Trophoblast cell (in vitro differentiated cells and primary cell): ENCODE results near the gene SPP1.
A peak's percentile ranks its signal among the peaks of the same experiment; 100 is the strongest.

Experiments
- DNase-seq, 2 donors: peaks; one replicate each; pipeline ENCODE4 v3.0.0-alpha.2; 2016
- H2AFZ ChIP-seq: 2 replicates; pipeline ENCODE4 v1.6.1; 2013; ENCODE audit warnings: low read length, moderate library complexity, mild to moderate bottlenecking; ENCODE audit not compliant: insufficient read depth, poor library complexity
- H2AK5ac ChIP-seq: 2 replicates; pipeline ENCODE4 v1.6.1; 2013; ENCODE audit warnings: mild to moderate bottlenecking, low read length
- H2BK120ac ChIP-seq: 2 replicates; pipeline ENCODE4 v1.6.1; 2013; ENCODE audit warnings: low read length, mild to moderate bottlenecking, moderate library complexity; ENCODE audit not compliant: insufficient read depth, poor library complexity
- H2BK12ac ChIP-seq: 2 replicates; pipeline ENCODE4 v1.6.1; 2013; ENCODE audit warnings: mild to moderate bottlenecking, low read length, moderate library complexity
- H2BK5ac ChIP-seq: 2 replicates; pipeline ENCODE4 v1.6.1; 2013; ENCODE audit warnings: low read length, low read depth, moderate library complexity, mild to moderate bottlenecking; ENCODE audit not compliant: poor library complexity
- H3K14ac ChIP-seq: 2 replicates; pipeline ENCODE4 v1.6.1; 2013; ENCODE audit warnings: mild to moderate bottlenecking, low read length
- H3K18ac ChIP-seq: 2 replicates; pipeline ENCODE4 v1.6.1; 2013; ENCODE audit warnings: mild to moderate bottlenecking, low read length
- H3K23ac ChIP-seq: 2 replicates; pipeline ENCODE4 v1.6.1; 2013; ENCODE audit warnings: low read length
- H3K27ac ChIP-seq: 2 replicates; pipeline ENCODE4 v1.5.1; 2013; ENCODE audit warnings: low read depth, mild to moderate bottlenecking, inconsistent platforms, low read length, moderate library complexity
- H3K27me3 ChIP-seq: 2 replicates; pipeline ENCODE4 v1.6.1; 2013; ENCODE audit warnings: inconsistent platforms, mild to moderate bottlenecking, low read length, moderate library complexity; ENCODE audit not compliant: insufficient read depth
- H3K36me3 ChIP-seq, 2 experiments: 1 replicate in 1 of 2; 2 replicates in 1 of 2; pipeline ENCODE4 v1.6.1; 2013; ENCODE audit warnings: low read length in 2 of 2, mild to moderate bottlenecking in 2 of 2, moderate library complexity in 1 of 2; ENCODE audit not compliant: insufficient read depth in 2 of 2, control insufficient read depth in 1 of 2
- H3K4ac ChIP-seq: 2 replicates; pipeline ENCODE4 v1.6.1; 2013; ENCODE audit warnings: low read depth, mild to moderate bottlenecking, low read length, moderate library complexity
- H3K4me1 ChIP-seq, 2 experiments: 1 replicate in 1 of 2; 2 replicates in 1 of 2; pipeline ENCODE4 v1.6.1; 2013; ENCODE audit warnings: low read length in 2 of 2, mild to moderate bottlenecking in 2 of 2, moderate library complexity in 1 of 2; ENCODE audit not compliant: insufficient read depth in 2 of 2, control insufficient read depth in 1 of 2
- H3K4me2 ChIP-seq: 2 replicates; pipeline ENCODE4 v1.6.1; 2013; ENCODE audit warnings: inconsistent platforms, mild to moderate bottlenecking, low read length, moderate library complexity
- H3K4me3 ChIP-seq: 2 replicates; pipeline ENCODE4 v1.5.1; 2013; ENCODE audit warnings: mild to moderate bottlenecking, low read depth, low read length, inconsistent platforms
- H3K79me1 ChIP-seq: one replicate; pipeline ENCODE4 v1.6.1; 2013; ENCODE audit warnings: low read length
- H3K79me2 ChIP-seq: 2 replicates; pipeline ENCODE4 v1.6.1; 2013; ENCODE audit warnings: low read length, mild to moderate bottlenecking; ENCODE audit not compliant: control insufficient read depth, insufficient read depth, poor library complexity
- H3K9ac ChIP-seq: 2 replicates; pipeline ENCODE4 v1.6.1; 2013; ENCODE audit warnings: mild to moderate bottlenecking, low read length
- H3K9me3 ChIP-seq: 2 replicates; pipeline ENCODE4 v1.6.1; 2013; ENCODE audit warnings: low read depth, mild to moderate bottlenecking, control low read depth, inconsistent platforms, low read length; ENCODE audit not compliant: insufficient read depth
- H4K12ac ChIP-seq: 2 replicates; pipeline ENCODE4 v1.6.1; 2013; ENCODE audit warnings: low read depth, mild to moderate bottlenecking, low read length, moderate library complexity
- H4K8ac ChIP-seq: 2 replicates; pipeline ENCODE4 v1.6.1; 2013; ENCODE audit warnings: low read depth, mild to moderate bottlenecking, low read length, moderate library complexity
- H4K91ac ChIP-seq: one replicate; pipeline ENCODE4 v1.6.1; 2013; ENCODE audit warnings: low read depth, mild to moderate bottlenecking, low read length, moderate library complexity
- WGBS: extraction: QIAGEN DNeasy Blood & Tissue Kit; methylation state at CpG from one replicate; pipeline ENCODE4 v1.1.7; 2013; ENCODE audit warnings: missing lambda C conversion rate; ENCODE audit not compliant: insufficient read length, insufficient coverage; ENCODE audit errors: extremely low coverage; 5-methylcytosine and 5-hydroxymethylcytosine counted together

The SPP1 gene

DNA sequence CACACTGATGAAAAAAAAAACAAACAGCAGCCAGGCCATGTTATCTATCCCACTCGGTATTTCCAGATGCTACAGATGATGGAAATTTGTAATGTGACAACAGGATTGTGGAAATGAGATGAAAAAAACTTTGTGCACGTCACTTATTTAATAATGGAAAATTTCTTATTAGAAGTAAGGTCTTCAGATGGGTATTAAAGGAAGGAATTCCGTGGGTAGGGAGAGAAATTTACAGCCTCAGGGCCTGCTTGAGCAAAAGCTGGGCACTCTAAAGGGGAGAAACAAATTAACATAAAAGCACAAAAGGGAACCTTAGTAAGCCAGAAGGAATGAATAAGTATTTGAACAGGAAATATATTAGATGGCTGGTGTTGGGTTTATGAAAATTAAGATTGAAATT is 27.7 kb downstream of the SPP1 start:
- Histone ChIP-seq H3K18ac (no peak overlapping the region), H3K4me3 (no peak overlapping the region), H3K27ac (no peak overlapping the region), H3K4ac (no peak overlapping the region), H2BK5ac (no peak overlapping the region), H4K12ac (no peak overlapping the region), H2BK12ac (no peak overlapping the region), H2AK5ac (no peak overlapping the region), H3K79me1 (peaks cover 5% of the 10 kb centered on the region), H3K23ac (no peak overlapping the region), H3K79me2 (peaks cover 5% of the 10 kb centered on the region), H2BK120ac (no peak overlapping the region), H3K27me3 (no peaks in the 10 kb centered on the region), H3K14ac (no peak overlapping the region), H3K36me3 (no peaks in the 10 kb centered on the region), H3K4me2 (no peak overlapping the region), H4K8ac (no peak overlapping the region), H3K9me3 (no peaks in the 10 kb centered on the region), H3K9ac (no peak overlapping the region), H2AFZ (no peak overlapping the region), H4K91ac (no peak overlapping the region), H3K4me1 (peaks cover 2 to 3% of the 10 kb centered on the region in 2 experiments)
- no CpG with 5 or more reads among the region's 3 CpGs for WGBS
- DNase-seq, result peak; percentile 40 to 70

DNA sequence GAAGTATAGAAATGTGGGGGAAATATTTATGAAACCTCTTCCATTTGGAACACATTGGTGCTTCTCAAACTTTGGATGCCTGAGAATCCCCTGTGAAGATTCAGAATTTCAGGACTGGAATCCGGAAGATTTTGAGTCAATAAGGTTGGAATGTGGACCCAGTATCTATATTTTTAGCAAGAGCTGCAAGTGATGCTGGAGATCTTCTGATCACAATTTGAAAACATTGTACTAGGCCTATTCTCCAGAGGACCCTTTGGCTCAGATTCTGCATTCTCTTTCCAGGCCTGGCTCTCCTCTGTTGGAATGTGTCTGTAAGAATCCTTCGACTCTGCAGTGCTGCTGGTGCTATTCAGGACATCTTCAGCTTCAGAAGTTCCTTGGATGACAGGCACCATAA is 29.6 kb downstream of the SPP1 start:
- H3K9me3 ChIP-seq, result no peaks in the 10 kb centered on the region
- no peak overlapping the region for H3K27ac ChIP-seq
- no peak overlapping the region for H3K9ac ChIP-seq
- no peak overlapping the region for H3K23ac ChIP-seq
- no peaks in the 10 kb centered on the region for H3K36me3 ChIP-seq
- no peak overlapping the region for H2AK5ac ChIP-seq
- no peak overlapping the region for H3K14ac ChIP-seq
- no peak overlapping the region for H2AFZ ChIP-seq
- no peak overlapping the region for H3K4ac ChIP-seq
- no peak overlapping the region for H2BK5ac ChIP-seq
- no CpG with 5 or more reads among the region's 2 CpGs for WGBS
- no peak overlapping the region for H4K8ac ChIP-seq
- H3K4me3 ChIP-seq, result no peak overlapping the region
- peaks cover 2 to 3% of the 10 kb centered on the region in 2 experiments for H3K4me1 ChIP-seq
- H4K12ac ChIP-seq, result no peak overlapping the region
- H3K4me2 ChIP-seq, result no peak overlapping the region
- no peak overlapping the region for H4K91ac ChIP-seq
- H3K79me2 ChIP-seq, result peaks cover 5% of the 10 kb centered on the region
- H2BK12ac ChIP-seq, result no peak overlapping the region
- H2BK120ac ChIP-seq, result no peak overlapping the region
- H3K18ac ChIP-seq, result no peak overlapping the region
- H3K27me3 ChIP-seq, result no peaks in the 10 kb centered on the region
- H3K79me1 ChIP-seq, result peaks cover 7% of the 10 kb centered on the region
- DNase-seq, result peak; percentile 43 to 76

DNA sequence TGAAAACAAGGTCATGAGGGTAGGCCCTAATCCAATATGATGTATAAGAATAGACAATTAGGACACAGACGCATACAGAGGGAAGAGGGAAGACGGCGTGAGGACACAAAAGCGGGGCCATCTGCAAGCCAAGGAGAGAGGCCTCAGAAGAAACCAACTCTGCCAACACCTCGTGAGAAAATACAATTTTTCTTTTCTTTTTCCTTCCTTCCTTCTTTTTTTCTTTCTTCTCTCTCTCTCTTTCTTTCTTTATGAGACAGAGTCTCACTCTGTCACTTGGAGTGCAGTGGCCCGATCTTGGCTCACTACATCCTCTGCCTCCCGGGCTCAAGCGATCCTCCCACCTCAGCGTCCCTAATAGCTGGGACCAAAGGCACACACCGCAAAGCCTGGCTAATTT is 30.4 kb downstream of the SPP1 start:
- Histone ChIP-seq H3K4me3 (no peak overlapping the region), H2BK5ac (no peak overlapping the region), H3K79me2 (peaks cover 6% of the 10 kb centered on the region), H3K36me3 (no peaks in the 10 kb centered on the region), H3K18ac (no peak overlapping the region), H4K8ac (no peak overlapping the region), H2BK120ac (no peak overlapping the region), H2AK5ac (no peak overlapping the region), H3K4me1 (peaks cover 2 to 3% of the 10 kb centered on the region in 2 experiments), H4K91ac (no peak overlapping the region), H3K4me2 (no peak overlapping the region), H3K23ac (no peak overlapping the region), H3K27ac (no peak overlapping the region), H3K4ac (no peak overlapping the region), H3K14ac (no peak overlapping the region), H4K12ac (no peak overlapping the region), H2BK12ac (no peak overlapping the region), H3K9me3 (no peaks in the 10 kb centered on the region), H3K79me1 (peaks cover 7% of the 10 kb centered on the region), H3K9ac (no peak overlapping the region), H3K27me3 (no peaks in the 10 kb centered on the region), H2AFZ (no peak overlapping the region)
- no CpG with 5 or more reads among the region's 10 CpGs for WGBS
- no peak for DNase-seq

DNA sequence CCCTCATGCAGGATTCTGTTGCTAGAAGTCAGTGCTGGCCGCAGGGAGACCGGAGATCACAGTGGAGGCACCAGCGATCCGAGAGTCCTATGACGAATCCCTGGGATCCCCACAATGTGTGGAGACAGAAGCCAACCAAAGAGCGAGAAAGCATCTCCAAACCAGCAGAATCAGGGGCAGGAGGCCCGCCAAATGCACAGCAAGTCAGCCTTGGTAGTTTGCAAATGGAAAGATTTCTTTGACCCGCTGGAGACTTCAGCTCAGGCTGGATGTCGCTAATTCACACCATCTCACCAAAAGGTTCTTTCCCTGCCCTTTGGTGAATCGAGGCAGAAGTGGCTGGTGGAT is 31.4 kb downstream of the SPP1 start:
- peaks cover 7% of the 10 kb centered on the region for H3K79me1 ChIP-seq
- no peaks in the 10 kb centered on the region for H3K36me3 ChIP-seq
- H3K23ac ChIP-seq, result no peak overlapping the region
- H3K18ac ChIP-seq, result no peak overlapping the region
- no peaks in the 10 kb centered on the region for H3K27me3 ChIP-seq
- H3K14ac ChIP-seq, result peak overlapping the region; percentile 11
- peak overlapping the region; percentile 39 for H2BK120ac ChIP-seq
- no peak overlapping the region for H4K12ac ChIP-seq
- no peak for DNase-seq
- H2AFZ ChIP-seq, result peak overlapping the region; percentile 61
- no peak overlapping the region for H3K9ac ChIP-seq
- H3K9me3 ChIP-seq, result no peaks in the 10 kb centered on the region
- no peak overlapping the region for H3K4ac ChIP-seq
- H4K91ac ChIP-seq, result peak overlapping the region; percentile 1
- peak overlapping the region; percentile 76 for H4K8ac ChIP-seq
- no peak overlapping the region for H2AK5ac ChIP-seq
- peak overlapping the region; percentile 83 for H3K4me3 ChIP-seq
- peaks cover 6% of the 10 kb centered on the region for H3K79me2 ChIP-seq
- no CpG with 5 or more reads among the region's 10 CpGs for WGBS
- peaks cover 2 to 3% of the 10 kb centered on the region in 2 experiments for H3K4me1 ChIP-seq
- peak overlapping the region; percentile 37 for H2BK12ac ChIP-seq
- H3K4me2 ChIP-seq, result peak overlapping the region; percentile 58
- peak overlapping the region; percentile 8 for H3K27ac ChIP-seq
- H2BK5ac ChIP-seq, result no peak overlapping the region
